AG08395 (cell line): ENCODE results near the gene ALDH1A1.

Source experiments
- DNase-seq: peaks from one replicate; pipeline ENCODE4 v3.0.0; 2012; ENCODE audit warnings: mixed read lengths, low spot score

Gene ALDH1A1

DNA sequence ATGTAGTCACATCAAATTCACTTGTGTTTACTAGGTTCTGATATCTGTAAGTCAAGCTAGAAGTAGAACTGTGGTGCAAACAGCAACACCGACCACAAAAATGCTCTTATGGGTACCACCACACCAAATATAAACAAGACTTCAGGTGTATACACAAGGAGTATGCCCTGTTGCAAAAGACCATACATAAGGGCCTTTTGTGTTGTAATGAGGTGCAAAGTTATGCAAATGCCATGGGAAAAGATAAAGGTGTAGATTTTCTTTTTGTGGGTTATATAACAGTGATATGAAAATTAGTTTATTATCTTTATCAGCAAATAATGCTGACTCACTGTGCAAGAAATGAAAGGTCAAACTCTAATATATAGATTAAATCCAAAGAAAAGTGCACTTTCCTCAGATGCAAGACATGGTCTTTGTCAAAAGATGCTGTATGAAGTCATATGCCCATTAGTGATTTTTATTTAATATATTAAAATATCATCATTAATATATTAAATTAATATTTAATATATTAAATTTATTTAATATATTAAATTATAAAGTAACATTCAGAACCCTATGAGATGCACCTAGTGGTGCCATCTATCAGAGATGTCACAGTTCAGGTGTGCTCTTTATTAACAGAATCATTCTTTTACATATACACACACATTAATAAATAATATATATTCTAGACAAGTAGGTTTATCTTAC, 26.7 kb upstream of the ALDH1A1 start:
- DNase-seq: no peak

GRCh38 chr9:72978744-72979143, 25.9 kb upstream of the ALDH1A1 start:
- peak; percentile 24 for DNase-seq

DNA sequence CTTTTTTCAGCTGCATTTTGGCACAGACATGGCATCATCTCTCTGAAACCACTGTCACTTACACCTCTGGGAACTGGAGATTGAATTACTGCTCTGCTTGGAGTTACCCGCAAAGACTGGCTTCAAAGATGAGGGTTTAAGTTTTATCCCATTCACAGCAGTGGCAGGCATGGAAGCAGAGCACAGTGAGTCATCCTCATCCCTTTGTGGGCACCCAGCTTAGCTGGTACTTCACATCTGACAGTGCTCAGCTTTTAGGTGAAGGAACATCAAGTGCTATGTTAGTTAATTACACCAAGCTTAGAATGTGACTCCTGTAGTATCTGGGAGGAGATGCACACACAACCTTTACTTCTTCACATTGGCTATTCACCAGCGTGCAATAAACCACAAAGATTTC, 24.8 kb upstream of the ALDH1A1 start:
- DNase-seq: peak; percentile 6

GRCh38 chr9:72974501-72974900, 21.6 kb upstream of the ALDH1A1 start:
- DNase-seq: no peak

- DNase-seq: no peak
These were observed 19.8 kb upstream of the ALDH1A1 start for GRCh38 chr9:72972636-72973035.

- DNase-seq: no peak
These were observed 18.6 kb upstream of the ALDH1A1 start for GRCh38 chr9:72971411-72971810.

GRCh38 chr9:72960446-72960845, 7.6 kb upstream of the ALDH1A1 start:
- DNase-seq: no peak

GRCh38 chr9:72958485-72959281, 5.8 kb upstream of the ALDH1A1 start:
- no peak for DNase-seq

DNA sequence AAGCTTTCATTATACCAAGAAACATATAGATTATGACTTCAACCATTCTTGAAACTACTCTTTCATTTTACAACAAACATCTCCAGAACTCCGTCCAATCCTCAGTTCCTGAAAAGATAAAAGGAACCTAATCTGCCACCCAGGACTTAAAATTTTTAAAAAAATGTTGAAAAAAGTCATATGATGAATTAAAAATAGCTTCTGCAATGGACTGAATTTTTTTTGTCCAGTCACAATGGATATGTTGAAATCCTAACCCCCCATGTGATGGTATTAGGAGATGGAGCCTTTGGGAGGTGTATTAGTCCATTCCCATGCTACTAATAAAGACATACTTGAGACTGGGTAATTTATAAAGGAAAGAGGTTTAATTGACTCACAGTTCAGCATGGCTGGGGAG, 2.7 kb upstream of the ALDH1A1 start:
- no peak for DNase-seq

DNA sequence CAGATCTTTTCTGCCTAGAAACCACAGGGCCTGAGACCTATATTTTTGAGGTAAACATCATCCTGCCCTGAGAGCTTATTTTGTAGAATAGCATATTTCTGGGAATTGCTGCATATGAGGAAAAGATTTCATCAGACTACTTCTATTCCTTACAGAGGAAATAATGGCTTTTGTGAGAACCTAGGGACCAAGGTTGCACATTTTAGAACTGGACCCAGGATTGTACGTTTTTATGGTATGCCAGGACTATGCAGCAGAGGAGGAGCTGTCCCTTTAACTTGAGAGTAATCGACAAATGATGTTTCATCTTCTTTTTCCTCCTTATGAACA, 2.2 kb upstream of the ALDH1A1 start:
- DNase-seq: no peak

DNA sequence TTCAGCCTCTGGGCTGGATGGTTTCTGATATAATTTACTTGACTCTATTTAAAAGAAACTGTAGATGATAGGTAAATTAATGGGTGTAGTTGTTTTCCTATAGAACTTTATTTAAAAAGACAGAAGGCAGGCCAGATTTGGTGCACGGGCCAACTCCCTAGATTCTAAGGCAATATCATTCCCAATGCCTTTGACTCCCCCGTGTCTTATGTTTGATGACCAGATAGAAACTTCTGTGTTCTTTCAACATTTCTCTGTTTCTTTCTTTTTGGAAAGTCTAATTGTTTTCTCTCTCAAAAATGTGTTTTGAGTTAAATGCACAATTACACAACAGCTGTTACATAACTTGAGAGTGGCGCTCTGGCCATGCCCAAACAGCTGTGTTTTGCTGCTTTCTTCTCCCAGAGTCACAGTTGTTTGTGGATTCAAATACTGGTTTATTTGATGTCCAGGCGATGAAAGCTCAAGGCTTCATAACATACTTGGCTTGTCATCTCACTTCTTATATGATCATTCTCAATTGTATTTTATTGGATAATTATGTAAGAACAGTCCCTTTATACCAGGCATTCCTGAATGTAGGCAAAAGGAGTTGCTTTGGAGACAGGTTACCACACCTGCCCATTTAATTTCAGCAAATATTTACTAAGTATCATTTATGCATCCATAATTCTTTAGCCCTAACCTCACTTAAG, 1.7 kb upstream of the ALDH1A1 start:
- peak; percentile 55 for DNase-seq

DNA sequence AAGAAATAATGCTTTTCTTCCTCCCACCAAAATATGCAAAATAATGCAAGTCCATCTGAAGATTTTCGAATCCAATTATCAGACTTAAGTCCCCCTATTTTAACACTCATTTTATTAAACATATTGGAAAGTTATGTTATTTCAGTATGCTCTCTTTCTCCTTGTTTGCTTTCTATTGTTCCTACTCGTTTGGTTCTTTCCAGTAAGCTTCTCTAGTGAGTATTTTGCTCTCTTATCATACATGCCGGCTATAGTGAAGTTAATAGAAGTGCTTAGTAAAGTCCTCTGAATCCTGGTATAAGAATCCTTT, 517 bp downstream of the ALDH1A1 start:
- no peak for DNase-seq

DNA sequence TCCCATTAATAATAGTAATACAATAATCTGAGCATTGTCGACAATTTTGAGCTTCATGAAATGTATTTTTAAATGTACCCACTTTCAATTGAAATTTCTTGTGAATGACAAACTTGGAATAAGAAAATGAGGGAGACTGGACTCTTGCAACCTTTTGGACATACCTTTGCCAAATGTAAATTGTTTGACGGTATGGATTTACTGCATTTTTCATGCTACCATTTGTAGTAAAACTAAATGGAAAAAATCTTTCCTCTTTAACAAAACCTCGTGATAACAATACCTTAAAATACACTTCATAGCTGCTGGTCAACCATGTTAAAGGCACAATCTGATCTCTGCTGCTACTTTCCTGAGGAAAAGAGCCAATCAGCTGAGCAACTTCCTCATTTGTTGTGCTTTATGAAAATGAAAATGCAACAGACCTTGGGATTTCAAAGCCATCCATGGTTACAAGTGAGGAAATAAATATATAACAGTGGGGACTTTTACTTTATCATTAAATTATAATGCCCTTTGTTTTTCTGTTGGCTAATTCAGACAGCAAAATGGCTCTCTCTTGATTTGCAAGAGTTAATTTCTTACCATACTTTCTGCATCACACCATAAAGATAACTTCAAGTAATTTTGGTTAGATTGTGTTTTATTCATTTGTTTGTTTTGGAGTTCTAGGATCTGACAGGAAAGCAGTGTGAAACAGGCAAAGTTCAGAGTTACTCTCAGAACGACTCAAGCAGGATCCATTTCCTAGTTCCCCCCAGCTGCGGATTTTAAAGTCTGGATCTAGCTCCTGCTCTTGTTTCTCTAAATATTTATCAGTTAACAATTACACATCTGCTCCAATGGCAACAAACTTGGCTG, 1.1 kb downstream of the ALDH1A1 start:
- DNase-seq: no peak

GRCh38 chr9:72950875-72951442, 1.9 kb downstream of the ALDH1A1 start:
- DNase-seq: no peak

DNA sequence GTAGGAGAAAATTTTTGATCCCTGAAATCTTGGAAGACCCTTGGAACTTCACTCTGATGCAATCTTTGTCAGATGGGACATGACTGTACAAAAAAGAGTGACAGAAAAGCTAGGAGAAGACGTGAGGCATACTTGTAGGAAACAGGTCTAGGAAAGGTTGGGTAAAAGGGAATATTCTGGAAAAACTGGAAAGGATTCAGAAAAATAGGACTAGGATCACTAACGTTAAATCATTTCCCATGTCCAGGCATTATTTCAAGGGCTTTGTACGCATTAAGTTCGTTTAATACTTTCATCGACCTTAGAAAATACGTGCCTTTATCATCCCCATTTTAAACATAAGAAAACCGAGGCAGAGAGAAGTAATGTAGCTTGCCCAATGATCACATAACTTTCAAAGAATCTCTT, 2.9 kb downstream of the ALDH1A1 start:
- DNase-seq: no peak

DNA sequence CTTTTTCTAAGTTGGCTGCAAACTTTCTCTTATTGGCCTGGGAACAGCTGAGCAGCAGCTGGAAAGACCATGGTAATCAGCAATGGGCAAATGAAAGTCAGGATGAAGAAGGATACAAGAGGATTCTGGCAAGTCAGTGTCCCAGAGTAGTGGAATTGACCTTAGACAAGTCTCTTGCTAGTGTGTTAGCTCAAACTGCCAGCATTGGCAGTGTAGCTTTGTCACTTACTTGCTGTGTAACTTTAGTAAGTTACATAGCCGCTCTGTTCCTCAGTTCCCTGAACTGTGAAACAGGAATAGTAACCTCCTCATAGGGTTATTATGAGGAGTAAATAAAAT, 3.6 kb downstream of the ALDH1A1 start:
- no peak for DNase-seq

DNA sequence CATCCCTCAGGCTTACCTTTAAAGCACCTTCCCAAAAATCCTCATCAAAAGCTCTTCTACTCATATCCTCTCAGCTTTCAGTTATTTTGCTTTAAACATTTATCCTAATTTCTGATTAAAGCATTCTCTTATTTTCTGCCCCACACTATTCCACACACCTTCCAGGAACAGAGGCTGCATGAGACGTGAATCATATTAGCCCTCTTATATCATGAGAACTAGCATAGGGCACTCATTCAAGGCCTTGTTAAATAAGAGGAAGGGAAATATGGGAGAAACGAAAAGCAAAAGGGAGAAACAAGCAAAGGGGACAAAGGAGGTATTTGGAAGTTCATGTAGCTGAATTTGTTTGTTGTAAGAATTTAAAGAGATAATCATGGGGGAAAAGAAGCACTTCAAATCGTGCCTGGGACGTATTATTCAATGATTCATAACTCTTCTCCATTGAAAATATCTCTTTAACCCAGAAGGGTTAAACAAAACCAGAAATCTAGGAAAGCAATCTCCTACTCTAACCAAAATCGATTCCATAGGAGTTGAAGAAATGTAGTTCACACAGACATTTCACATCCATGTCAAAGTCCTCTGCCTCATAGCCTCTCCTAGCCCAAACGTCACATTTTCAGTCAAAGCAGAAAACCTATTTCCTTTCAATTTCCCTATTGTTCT, 4.1 kb downstream of the ALDH1A1 start:
- no peak for DNase-seq

DNA sequence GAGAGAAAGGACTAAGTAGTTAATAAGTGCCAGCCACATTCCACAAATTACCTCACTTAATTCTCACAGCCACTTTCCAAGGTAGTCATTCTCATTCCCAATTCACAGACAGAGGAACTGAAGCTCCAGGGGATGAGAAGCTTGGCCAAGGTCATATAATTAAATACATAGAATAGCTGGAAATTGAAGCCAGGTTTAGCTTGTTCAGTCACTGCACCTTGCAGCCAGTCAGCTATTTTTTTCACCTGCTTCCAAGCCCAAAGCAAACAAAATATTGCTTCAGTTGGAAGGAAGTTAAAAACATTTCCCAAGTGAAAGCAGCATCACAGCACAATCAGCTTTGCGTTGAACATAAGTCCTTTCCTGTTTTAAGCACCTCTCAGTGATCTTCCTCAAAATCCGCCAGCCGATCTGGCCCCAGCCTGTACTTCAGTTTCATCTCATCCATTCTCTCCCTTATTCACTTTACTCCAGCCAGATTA, 4.8 kb downstream of the ALDH1A1 start:
- DNase-seq: no peak

GRCh38 chr9:72946821-72947220, 6.0 kb downstream of the ALDH1A1 start:
- no peak for DNase-seq

DNA sequence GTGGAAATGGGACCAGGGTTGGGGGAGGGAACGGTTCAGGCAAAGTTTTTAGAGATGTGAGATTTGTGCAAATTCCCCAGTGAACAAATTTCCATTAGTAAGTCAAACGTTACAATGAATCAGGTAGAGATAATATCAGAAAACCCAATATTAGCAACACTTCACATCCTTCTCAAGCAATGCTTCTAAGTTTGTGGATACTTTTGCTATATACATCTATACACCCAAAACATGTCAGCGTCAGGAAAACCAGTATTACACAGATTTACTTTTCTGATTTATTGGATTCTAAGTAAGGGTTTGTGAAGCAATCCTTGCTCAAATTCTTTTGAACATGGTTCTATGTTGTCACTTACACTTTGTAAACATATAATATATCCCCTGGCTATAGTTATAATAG, 6.5 kb downstream of the ALDH1A1 start:
- DNase-seq: no peak

DNA sequence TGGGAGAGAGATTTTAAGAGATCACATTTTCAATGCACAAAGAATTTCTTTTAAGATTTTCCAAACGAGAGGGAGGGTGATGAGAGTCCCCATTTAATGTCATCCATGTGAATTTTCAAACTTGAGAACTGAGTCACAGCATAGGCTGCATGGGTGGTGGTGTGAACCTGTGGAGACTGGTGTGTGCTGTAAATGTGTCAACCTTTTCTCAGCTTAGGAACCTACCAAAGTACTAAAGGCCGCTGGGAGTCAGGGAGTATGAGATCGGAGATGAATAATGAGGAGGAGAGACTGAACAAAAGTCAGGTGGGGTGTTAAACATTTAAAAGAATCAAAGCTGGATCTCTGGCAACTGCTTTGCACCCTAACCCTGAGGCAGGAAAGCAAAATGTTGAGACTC, 7.5 kb downstream of the ALDH1A1 start:
- DNase-seq: no peak
